HG02571 (cell line): Measurements from ENCODE around the gene FABP7.
"Not testable (repeated sequence)": the region's sequence is repeated elsewhere in the genome, so short reads cannot be mapped to it uniquely, and the experiment has no call there.

Experiments
- ATAC-seq: cut with Tn5 transposase; IDR thresholded peaks from one replicate; pipeline ENCODE4 v1.9.1; 2021; ENCODE audit warnings: mild to moderate bottlenecking, moderate library complexity; ENCODE audit not compliant: unreplicated experiment

Gene FABP7

DNA sequence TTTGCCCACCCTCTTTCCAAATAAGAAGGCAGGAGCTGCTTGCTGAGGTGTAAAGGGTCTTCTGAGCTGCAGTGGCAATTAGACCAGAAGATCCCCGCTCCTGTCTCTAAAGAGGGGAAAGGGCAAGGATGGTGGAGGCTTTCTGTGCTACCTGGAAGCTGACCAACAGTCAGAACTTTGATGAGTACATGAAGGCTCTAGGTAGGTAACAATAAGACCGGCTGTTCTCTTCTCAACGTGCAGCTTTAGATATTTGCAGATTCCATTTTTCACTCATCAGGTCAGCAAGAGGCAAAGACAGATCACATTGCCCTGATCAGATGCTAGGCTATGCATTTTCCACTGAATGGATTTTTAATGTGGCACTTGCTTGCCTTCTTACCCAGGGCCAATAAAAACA lies at the start of gene FABP7:
Gene FABP7, plus strand, starts transcription at position 50 of the 400 bp plus-strand sequence. Its CDS starts 79 bp downstream, at position 129.
- no peak for ATAC-seq

- no peak for ATAC-seq
These were observed 49.2 kb upstream of the FABP7 start for GRCh38 chr6:122730334-122730733.

DNA sequence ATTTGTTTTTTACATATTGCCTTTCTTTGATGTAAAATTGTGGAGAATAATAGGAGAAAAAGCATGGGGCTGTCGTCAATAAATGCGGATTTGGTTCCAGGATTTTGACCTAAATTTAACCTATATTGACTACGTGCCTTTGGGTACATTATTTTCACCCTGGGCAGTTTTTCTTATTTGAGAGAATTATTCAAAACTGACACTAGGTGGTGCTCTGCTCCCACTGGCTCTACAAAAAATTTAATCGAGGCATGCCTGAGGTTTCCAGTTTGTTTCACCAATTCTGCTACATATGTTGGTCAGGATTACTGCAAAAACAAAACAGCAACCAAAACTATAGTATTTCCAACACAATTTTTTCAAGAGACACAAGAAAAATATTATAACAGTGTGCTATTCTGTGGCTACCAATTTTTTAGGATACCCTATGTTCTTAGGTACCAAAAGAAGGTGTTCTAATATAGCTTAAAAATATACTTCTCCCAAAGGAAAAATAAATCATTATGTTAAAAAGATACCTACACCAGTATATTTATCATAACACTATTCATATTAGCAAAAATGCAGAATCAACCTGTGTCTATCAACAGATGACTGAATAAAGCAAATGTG lies 48.6 kb upstream of the FABP7 start:
- ATAC-seq = peak; percentile 44

DNA sequence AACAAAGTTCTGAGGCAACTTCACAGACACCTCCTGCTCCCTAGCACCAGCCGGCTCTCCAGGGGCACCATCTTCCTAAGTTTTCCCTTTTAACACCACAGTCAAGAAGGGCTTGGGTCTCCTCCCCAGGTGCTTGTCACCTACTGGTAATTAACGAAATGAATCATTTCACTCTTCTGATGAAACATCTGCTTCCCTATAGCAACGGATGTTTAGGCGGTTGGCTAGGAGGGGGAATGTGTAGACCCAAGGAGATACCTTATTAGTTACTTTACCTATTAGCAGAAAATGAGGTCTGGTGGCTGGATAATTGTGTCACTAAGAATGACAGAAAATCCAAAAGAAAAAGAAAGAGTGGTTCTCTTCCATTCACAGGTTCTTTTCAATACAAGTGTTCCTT lies 46.3 kb upstream of the FABP7 start:
- ATAC-seq = no peak

DNA sequence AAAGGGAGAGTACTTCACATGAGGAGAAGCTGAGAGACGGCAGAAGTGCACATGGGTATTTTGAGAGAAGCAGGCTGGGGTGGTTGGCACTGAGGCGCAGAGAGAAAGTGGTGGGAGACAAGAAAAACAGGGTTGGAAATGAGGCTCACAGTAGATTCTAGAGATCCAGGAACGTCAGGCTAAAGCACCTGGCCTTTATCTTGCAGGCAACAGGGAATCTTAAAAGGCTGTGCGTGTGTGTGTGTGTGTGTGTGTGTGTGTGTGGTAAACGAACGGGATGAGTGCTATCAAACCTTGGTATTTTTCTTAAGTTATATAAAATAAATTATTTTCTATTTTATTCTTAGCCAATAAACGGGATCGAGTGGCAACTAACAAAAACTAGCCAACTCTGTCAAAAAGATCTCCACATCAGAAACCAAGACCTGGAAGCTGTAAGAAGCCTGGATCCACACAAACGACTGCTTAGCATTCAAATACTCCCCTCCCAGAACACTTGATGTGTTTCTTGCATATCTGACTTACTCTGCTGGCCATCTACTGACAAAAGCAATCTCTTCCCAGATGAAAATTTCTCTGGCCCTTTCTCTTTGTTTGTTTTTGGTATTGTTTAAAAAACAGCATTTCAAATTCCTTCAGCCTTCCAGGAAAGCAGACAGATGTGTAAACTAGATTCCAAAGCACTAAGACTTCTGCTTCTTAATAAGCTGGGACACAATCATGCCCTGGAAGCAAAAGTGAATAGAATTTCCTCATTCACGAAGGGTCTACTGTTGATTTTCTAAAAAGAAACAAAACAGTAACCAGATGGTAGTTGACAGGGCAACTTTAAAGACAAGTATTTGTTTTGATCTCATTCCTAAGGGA lies 44.8 kb upstream of the FABP7 start:
- ATAC-seq = no peak

DNA sequence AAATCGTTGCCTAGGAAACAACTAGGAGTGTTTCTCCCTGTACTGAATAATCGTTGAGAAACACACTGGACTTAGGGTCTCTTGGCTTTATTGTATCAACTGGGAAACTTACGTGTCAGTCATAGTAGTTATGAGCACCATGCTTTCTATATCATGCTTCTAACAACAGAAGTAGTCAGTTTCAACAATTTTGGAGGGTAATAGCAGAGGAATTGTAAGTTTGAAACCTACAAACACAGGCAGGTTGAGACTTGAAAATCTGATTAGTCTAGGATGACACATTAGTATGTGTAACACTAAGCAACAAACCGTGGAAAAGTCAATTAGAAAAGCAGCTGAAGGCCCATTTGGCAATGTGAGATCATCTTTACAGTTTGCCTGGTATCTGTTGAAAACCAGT lies 43.9 kb upstream of the FABP7 start:
- no peak for ATAC-seq

- no peak for ATAC-seq
These were observed 43.4 kb upstream of the FABP7 start for GRCh38 chr6:122736163-122736562.

DNA sequence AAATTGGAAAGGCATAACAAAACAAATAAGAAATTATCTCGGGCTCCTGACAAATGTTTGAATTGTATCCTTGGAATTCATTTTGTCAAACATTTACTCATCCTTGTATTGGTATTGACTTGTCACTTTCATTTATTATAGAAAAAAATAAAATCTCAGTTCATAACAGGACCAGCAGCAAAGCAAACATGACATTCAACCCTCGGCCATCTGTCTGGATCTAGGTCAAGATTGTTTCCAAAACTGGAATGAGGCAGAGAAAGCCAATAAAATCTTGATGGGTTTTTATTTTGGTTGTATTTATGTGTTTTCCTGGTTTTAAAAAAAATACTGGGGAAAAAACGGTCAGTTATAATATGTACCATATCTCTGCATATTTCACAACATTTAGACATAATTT lies 42.9 kb upstream of the FABP7 start:
- ATAC-seq = no peak

GRCh38 chr6:122740091-122740490 lies 39.4 kb upstream of the FABP7 start:
- no peak for ATAC-seq

DNA sequence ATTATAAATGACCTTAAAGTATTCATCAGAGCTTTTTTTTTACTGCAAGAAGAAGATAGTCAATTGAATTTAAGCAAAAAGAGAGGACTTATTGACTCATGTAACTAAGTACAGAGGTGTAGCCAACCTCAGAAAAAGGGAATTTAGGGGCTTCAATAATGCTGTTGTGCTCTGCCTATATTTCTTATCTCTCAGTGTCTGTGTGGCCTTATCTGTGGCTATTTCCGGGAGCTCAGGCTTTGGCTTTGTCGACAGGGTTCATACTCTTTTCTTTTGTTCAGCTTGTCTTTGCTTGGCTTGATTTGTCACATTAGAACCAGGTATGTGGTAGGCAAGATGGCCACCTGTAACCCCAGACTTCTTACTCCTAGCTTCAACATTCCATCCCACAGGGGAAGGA lies 38.6 kb upstream of the FABP7 start:
- no peak for ATAC-seq

DNA sequence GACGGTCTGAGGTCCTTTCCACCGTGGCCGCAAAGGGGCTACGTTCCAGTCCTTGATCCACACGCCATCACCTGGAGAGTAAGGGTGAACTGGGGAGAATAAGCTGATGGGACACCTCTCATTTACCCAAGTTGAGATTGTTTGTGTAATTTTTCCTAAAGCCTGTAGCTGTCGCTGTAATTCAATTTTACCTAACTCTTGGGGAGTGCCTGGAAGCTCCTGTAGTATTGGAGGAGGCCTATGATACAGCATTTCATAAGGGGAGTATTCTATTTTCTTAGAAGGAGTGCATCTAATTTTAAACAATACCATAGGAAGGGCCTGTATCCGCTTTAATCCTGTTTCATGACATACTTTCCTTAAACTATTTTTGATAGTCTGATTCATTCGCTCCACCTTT lies 35.3 kb upstream of the FABP7 start:
- not testable (repeated sequence) for ATAC-seq

- ATAC-seq = not testable (repeated sequence)
These were observed 34.7 kb upstream of the FABP7 start for GRCh38 chr6:122744856-122745255.

DNA sequence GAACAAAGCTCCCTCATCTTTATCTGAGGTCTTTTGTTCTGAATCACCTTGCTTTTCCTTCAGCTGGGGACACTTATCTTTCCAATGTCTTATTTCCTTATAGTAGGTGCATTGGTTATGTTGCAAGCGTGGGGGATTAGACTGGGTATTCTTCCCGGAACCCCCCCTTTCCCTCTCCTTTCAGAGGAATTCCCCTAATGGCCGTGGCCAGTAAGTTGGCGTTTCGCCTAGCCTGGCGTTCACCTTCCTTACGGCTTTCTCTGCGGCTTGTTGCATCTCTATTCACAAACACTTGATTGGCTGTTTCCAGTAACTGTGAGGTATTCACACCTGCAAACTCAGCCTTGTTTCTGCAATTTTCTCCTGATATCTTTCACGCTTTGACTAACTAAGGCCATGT lies 32.8 kb upstream of the FABP7 start:
- no peak for ATAC-seq

GRCh38 chr6:122747573-122747972 lies 31.9 kb upstream of the FABP7 start:
- no peak for ATAC-seq

DNA sequence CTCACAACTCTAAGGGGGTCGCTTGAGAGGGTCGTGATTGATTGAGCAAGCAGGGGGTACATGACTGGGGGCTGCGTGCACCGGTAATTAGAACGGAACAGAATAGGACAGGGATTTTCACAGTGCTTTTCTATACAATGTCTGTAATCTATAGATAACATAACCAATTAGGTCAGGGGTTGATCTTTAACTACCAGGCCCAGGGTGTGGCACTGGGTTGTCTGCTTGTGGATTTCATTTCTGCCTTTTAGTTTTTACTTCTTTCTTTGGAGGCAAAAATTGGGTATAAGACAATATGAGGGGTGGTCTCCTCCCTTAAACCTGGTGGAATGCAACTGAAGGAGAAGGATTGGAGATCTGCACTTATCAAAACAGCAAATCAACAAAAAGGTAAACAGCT lies 30.6 kb upstream of the FABP7 start:
- not testable (repeated sequence) for ATAC-seq

DNA sequence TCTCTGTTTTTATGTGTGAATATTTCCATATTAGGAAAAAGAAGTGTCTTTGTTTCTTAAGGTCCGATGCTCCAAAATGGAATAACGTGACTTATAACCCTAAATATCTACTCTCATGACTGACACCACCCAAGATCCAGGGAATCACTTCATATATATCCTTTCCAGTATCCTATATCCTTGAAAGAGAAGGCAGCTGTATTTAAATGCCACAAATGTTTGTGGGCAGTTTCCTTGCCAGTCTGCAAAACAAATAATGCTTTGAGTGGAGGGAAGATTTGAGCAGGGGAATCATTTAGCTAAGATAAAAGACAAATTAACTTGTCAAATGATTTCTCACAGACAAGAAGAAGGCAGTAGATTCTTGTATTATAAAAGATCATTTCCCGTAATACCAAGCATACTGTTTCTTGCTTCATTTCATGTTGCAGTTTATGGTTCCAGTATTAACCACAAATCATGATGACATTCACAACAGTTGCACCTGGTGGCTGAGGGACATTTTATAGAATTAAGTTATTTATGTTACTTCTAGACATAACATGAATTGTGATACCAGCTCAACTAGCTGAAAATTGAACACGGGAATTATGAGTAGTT lies 30.0 kb upstream of the FABP7 start:
- ATAC-seq = no peak

DNA sequence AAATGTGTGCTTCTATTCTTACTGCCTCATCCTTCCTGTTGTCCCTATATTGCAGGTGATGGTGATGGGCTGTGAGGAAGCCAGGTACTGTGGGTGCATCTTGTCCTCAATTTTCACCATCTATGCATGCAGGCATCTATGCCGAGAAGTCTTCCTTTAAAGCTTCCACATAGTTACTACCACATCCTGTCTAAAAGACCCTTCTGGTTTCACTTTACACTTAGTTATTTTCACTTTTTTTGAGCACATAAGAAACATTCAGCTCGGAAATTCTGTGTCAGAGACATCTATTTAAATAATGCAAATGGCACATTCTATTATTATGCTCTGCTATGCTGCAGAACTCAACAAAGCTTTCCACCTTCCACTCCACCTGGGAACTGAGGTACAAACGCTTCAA lies 28.2 kb upstream of the FABP7 start:
- ATAC-seq = peak; percentile 84

GRCh38 chr6:122752459-122752858 lies 27.1 kb upstream of the FABP7 start:
- no peak for ATAC-seq

- ATAC-seq = no peak
These were observed 26.4 kb upstream of the FABP7 start for GRCh38 chr6:122753000-122753687.

DNA sequence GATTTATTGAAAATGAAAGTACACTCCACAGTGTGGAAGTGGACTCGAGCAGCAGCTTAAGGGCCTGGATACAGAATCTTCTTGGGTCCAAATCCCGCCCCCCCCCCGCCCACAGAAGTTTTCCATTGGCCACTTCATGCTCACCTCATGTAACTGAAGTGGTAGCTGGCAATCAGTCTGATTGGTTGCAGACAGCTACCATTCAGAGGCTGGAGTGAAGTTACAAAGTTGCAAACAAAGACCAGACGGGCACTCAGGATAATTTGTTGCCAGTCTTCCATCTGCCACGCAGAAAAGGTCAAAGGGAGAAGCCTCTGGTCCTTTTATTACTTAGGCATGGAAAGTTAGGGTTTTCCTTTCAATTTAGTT lies 25.8 kb upstream of the FABP7 start:
- no peak for ATAC-seq

GRCh38 chr6:122754191-122754731 lies 25.3 kb upstream of the FABP7 start:
- ATAC-seq = no peak
